ENCODE measurements around the gene DHPS.

The DHPS gene

DNA sequence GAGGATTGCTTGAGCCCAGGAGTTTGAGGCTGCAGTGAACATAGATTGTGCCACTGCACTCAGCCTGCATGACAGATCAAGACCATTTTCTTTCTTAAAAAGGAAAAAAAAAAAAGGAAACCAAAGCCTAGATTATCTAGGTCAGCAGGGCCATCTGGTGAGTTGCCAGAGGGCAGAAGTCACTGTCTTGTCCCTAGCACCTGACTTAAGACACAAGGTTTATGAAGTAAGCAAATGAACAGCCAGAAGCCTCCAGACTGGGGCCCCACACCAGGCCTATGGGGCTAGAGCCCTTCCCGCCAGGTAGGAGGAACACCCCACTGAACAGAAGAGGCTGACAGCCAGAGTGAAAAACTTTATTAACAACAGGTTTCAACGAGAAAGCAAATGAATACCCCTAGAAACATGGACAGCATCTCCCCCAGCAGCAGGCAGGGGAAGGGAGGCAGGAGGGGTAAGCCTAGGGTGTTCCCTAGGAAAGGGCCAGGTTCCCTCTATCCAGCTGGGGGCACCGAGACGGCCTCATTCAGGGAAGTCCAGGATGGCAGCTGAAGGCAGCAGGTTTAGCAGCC lies 13.9 kb downstream of the DHPS start:
- H3K4me3 ChIP-seq (replicated peaks in 1 of 2; ENCODE audit: low read depth in 2 of 2, low read length in 2 of 2), result peak overlapping the region in 1 of 2 donors; percentile 96
- TF ChIP-seq, protein P1, sequence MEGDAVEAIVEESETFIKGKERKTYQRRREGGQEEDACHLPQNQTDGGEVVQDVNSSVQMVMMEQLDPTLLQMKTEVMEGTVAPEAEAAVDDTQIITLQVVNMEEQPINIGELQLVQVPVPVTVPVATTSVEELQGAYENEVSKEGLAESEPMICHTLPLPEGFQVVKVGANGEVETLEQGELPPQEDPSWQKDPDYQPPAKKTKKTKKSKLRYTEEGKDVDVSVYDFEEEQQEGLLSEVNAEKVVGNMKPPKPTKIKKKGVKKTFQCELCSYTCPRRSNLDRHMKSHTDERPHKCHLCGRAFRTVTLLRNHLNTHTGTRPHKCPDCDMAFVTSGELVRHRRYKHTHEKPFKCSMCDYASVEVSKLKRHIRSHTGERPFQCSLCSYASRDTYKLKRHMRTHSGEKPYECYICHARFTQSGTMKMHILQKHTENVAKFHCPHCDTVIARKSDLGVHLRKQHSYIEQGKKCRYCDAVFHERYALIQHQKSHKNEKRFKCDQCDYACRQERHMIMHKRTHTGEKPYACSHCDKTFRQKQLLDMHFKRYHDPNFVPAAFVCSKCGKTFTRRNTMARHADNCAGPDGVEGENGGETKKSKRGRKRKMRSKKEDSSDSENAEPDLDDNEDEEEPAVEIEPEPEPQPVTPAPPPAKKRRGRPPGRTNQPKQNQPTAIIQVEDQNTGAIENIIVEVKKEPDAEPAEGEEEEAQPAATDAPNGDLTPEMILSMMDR (IDR thresholded peaks at IDR 0.05; ENCODE audit: low read depth, low read length), result no peak
- DNase-seq (ENCODE audit: low read depth in 2 of 2), result no peak

DNA sequence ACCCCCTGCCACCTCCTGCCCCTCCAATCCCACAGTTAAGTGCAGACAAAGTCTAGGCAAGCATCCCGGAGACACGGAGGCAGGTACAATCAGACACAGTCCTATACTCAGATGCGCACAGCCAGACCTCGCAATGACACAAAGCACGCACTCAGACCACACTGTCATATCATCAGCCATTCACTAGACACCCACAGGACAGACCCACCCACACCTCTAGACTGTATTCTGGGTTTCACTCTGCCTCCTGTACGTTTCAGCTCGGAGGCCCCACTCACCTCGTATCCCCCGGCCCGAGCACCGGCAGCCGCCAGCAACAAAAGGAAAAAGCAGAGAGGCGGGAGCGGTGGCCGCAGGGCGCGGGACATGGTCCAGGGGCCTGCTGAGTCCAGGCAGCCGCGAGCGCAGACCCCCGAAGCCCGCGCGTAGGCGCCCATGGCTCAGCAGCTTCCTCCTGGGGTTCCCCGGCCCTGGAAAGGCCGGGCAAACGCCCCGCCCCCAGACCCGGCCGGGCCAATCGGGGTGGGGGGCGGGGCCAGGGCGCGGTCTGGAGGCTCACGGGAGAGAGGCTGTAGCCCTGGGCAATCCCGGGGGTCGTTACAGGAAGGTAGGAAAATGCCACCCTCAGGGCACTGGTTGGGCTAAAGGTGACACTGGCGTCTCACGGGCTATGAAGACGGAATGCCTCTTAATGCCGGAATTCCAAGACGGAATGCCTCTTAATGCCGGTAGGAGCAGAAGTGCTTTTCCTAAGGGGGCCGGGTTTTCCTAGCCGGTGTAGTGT lies 15.2 kb downstream of the DHPS start, which contains the start of the genes MAN2B1 and WDR83:
TSS of gene MAN2B1 (minus strand) at position 478 of the 784 bp plus-strand sequence. CDS start at position 437, 41 bp downstream.
TSS of gene WDR83 (plus strand) at position 543 of the 784 bp plus-strand sequence. CDS start 2,984 bp downstream, outside the sequence.
- DNase-seq (ENCODE audit: low read depth in 2 of 2), result peak; percentile 59 to 67
- H3K4me3 ChIP-seq (replicated peaks in 1 of 2; ENCODE audit: low read depth in 2 of 2, low read length in 2 of 2), result peak within 1 kb of the TSS; percentile 80 to 88
- TF ChIP-seq, protein P1 (IDR thresholded peaks at IDR 0.05; ENCODE audit: low read depth, low read length), result no peak

DNA sequence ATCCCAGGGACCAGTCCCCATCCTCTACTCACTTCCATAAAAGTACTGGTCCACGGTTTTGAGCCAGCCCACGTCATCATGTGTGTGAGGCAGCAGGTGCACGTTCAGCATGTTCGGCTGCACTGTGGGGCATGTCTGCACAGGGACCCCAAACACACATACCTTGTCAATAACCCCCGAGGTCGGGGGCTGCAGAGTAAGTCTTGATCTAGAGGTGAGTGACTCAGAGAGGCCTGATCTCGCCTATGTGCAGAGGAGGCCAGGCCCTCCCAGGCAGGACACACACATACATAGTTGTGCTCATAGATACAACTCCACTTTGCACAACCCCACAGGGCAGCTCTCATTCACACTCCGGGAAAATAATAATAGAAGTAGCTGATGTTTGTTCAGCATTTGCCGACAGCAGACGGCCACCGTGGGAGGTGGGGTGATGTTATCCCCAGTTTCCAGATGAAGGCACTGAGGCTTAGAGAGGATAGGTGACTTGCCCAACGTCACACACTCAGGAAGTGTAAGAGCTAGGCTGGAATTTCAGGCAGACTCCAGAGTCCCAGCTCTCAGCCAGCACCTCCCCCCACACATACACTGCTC lies 15.9 kb downstream of the DHPS start:
- TF ChIP-seq, protein P1 (IDR thresholded peaks at IDR 0.05; ENCODE audit: low read depth, low read length), result no peak
- DNase-seq (ENCODE audit: low read depth in 2 of 2), result no peak
- H3K4me3 ChIP-seq (replicated peaks in 1 of 2; ENCODE audit: low read depth in 2 of 2, low read length in 2 of 2), result peak overlapping the region; percentile 80 to 88

DNA sequence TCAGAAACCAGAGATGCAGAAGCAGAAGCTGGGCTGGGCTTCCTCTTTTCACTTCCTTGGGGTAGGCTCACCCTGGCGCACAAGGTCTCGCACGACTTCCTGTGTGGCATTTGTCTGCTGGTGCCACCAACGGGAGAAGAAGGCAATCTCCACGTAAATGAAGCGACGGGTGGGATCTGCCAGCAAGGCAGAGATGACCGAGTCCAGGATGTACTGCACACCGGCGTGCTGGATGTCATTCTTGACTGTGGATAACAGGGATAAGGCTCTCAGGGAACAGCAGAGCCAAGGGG lies 16.5 kb downstream of the DHPS start:
- no peak overlapping the region for H3K4me3 ChIP-seq (replicated peaks in 1 of 2; ENCODE audit: low read depth in 2 of 2, low read length in 2 of 2)
- DNase-seq (ENCODE audit: low read depth in 2 of 2), result no peak
- TF ChIP-seq, protein P1 (IDR thresholded peaks at IDR 0.05; ENCODE audit: low read depth, low read length), result no peak

DNA sequence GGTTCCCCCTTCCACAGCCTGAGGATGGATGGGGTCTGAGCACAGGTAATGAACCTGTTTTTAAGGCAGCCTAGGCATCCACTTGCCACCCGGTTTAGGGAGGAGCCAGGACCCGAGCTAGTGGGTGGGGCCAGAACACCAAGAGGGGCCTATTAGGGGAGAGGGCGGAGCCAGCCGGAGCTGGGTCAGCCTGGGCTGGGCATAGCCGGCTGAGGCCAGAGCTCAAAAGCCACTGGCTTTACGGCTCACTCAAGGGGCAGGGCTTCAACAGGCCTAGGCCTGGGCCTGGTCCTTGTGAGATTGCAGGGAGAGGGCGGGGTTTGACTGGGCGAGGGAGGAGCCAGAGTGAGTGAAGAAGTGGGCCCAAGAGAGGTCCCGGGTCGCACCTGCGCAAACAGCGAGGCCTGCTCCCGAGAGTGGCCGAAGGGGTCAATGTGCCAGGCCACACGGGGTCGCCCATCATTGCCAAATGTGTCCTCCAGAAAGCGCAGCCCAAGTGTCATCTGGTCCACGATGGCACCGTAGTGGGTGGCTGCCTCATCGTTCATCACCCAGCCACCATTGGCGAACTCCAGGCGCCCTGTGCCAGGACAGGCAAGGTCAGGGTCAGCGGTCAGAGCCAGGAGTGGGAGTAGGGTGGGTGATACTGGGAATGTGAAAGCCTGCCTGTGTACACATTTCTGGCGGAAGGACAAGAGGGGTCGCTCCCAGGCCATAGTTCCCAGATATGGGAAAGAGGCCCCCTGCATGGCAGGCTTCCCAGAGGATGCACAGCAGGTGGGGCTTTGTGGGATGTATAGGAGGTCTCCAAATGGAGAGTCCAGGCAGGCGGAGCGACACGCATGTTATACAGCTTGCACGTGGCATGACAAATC lies 17.0 kb downstream of the DHPS start:
- DNase-seq (ENCODE audit: low read depth in 2 of 2), result peak in 1 of 2 donors; percentile 12
- TF ChIP-seq, protein P1 (IDR thresholded peaks at IDR 0.05; ENCODE audit: low read depth, low read length), result no peak
- no peak overlapping the region for H3K4me3 ChIP-seq (replicated peaks in 1 of 2; ENCODE audit: low read depth in 2 of 2, low read length in 2 of 2)

DNA sequence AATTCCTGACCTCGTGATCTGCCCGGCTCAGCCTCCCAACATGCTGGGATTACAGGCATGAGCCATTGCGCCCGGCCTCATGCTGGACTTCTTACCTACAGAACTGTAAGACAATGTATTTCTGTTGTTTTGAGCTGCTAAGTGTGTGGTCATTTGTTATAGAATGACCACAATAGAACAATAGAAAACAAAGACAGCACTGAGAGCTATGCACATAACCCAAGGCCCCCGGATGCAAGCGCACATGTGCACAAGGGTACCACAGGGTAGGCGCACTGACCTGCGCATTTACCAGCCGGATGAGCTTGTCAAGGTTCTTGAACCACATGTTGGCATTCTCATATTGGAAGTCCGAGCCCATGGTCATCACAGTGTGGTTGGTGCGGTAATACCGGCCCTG lies 20.7 kb downstream of the DHPS start:
- no peak overlapping the region for H3K4me3 ChIP-seq (replicated peaks in 1 of 2; ENCODE audit: low read depth in 2 of 2, low read length in 2 of 2)
- TF ChIP-seq, protein P1 (IDR thresholded peaks at IDR 0.05; ENCODE audit: low read depth, low read length), result no peak
- no peak for DNase-seq (ENCODE audit: low read depth in 2 of 2)
